Cardiac muscle cell (in vitro differentiated cells and primary cell): ENCODE data around the gene BCR. TPM values are rescaled to one million over a fixed set of nuclear protein-coding genes. Genes with fewer than 3 reads are reported as not detected.

ENCODE experiments used
- DNase-seq, 2 donors: peaks; one replicate each; pipeline versions ENCODE4 v3.0.0 to v3.0.0-alpha.2; 2010 to 2017; ENCODE audit warnings: low read depth in 1 of 2, low spot score in 1 of 2
- H3K27ac ChIP-seq: fragments of 200-600 bp; sonication (generic); 2 replicates; pipeline ENCODE4 v1.5.1; 2016
- H3K27me3 ChIP-seq: fragments of 200-600 bp; sonication (generic); 2 replicates; pipeline ENCODE4 v1.6.0; 2016; ENCODE audit warnings: control low read depth
- H3K36me3 ChIP-seq: fragments of 200-600 bp; sonication (generic); 2 replicates; pipeline ENCODE4 v1.5.1; 2016; ENCODE audit warnings: control low read depth
- H3K4me1 ChIP-seq: fragments of 200-600 bp; sonication (generic); 2 replicates; pipeline ENCODE4 v1.8.1; 2017; ENCODE audit warnings: low read depth, mild to moderate bottlenecking, mixed run types
- H3K4me3 ChIP-seq: fragments of 200-600 bp; sonication (generic); 2 replicates; pipeline ENCODE4 v1.5.1; 2016; ENCODE audit warnings: mild to moderate bottlenecking
- H3K9me3 ChIP-seq: fragments of 200-600 bp; sonication (generic); 2 replicates; pipeline ENCODE4 v1.5.1; 2017; ENCODE audit warnings: low read depth, mild to moderate bottlenecking, control low read depth
- polyA plus RNA-seq: library from polyadenylated mRNA; unstranded; fragments of >200 nt; fragmentation: Nextera tagmentation; extraction: Ambion mirVana; gene quantifications from 2 replicates; pipeline ENCODE4 v1.2.1, GENCODE V29; 2016
- total RNA-seq: library from RNA; depleted of rRNA; stranded (reverse); fragments of >200 nt; gene quantifications from 2 replicates; pipeline ENCODE4 v1.2.3, GENCODE V29; 2016
- TF ChIP-seq, protein P1 (sequence below): IDR thresholded peaks from 2 replicates; pipeline ENCODE4 v1.5.1; 2012; ENCODE audit warnings: low read depth, mild to moderate bottlenecking, low read length

The BCR gene
- total and polyA plus RNA-seq, 2 experiments from 2014 or later = 30.9 to 53.1 TPM

DNA sequence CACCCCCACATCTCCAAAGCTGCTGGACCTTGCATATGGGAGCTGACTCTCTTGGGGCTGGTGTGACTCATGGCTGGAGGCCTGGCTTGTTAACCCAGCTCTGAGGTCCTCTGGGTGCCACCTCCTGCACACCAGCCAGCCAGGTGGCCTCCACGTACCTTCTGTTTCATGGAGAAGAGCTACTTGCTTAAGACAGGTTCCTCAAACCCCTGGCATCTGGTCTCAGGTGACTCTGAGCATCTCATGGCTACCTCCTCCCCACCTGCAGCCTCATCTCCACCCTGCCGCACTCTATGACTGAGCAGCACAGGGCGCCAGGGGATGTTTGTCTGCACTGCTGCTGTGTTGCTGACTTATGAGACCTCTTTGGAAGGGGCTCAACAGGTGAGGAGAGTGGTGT lies 55.7 kb downstream of the BCR start:
- Histone ChIP-seq H3K4me3 (no peak overlapping the region), H3K27ac (no peak overlapping the region), H3K36me3 (no peaks in the 10 kb centered on the region), H3K4me1 (peaks cover 15% of the 10 kb centered on the region), H3K27me3 (no peaks in the 10 kb centered on the region), H3K9me3 (no peaks in the 10 kb centered on the region)
- no peak for DNase-seq
- TF ChIP-seq, protein P1, sequence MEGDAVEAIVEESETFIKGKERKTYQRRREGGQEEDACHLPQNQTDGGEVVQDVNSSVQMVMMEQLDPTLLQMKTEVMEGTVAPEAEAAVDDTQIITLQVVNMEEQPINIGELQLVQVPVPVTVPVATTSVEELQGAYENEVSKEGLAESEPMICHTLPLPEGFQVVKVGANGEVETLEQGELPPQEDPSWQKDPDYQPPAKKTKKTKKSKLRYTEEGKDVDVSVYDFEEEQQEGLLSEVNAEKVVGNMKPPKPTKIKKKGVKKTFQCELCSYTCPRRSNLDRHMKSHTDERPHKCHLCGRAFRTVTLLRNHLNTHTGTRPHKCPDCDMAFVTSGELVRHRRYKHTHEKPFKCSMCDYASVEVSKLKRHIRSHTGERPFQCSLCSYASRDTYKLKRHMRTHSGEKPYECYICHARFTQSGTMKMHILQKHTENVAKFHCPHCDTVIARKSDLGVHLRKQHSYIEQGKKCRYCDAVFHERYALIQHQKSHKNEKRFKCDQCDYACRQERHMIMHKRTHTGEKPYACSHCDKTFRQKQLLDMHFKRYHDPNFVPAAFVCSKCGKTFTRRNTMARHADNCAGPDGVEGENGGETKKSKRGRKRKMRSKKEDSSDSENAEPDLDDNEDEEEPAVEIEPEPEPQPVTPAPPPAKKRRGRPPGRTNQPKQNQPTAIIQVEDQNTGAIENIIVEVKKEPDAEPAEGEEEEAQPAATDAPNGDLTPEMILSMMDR = no peak

DNA sequence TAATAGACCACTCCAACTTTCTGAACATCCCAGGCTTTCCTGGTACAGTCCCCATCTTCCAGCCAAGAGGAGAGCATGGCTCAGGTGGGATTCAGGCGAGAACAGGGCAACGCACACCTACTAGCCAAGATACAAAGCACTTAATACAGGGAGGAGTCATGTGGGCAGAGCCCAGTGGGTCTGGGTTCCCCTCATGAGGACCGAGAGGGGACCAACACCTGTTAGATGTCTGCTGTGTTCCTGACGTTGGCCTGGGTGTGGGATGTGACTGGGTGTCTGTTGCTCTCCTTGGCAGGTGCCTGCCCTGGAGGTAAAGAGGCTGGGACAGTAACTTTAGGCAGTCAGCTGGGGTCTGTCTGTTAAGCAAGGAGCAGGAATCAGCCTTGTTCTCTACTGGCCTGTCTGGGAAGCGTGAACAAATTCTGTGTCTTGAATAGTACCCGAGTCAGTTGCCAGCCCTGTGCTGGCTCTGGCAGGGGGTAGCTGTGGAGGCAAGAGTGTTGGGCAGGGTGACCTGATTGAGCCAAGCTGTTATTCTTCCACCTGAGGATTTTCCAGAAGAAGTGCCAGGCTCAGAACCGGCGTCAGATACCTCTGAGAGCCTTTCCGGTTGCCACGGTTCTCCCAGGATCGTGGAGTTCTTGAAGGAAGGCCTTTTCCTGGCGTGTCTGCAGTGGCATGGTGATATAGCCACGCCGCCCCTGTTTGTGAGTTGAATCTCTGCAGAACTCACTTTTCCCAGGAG lies 56.3 kb downstream of the BCR start:
- H3K27me3 ChIP-seq = no peaks in the 10 kb centered on the region
- no peak for DNase-seq
- peak overlapping the region; percentile 58 for H3K27ac ChIP-seq
- TF ChIP-seq, protein P1 = no peak
- peaks cover 15% of the 10 kb centered on the region for H3K4me1 ChIP-seq
- no peaks in the 10 kb centered on the region for H3K36me3 ChIP-seq
- H3K4me3 ChIP-seq = no peak overlapping the region
- H3K9me3 ChIP-seq = no peaks in the 10 kb centered on the region

DNA sequence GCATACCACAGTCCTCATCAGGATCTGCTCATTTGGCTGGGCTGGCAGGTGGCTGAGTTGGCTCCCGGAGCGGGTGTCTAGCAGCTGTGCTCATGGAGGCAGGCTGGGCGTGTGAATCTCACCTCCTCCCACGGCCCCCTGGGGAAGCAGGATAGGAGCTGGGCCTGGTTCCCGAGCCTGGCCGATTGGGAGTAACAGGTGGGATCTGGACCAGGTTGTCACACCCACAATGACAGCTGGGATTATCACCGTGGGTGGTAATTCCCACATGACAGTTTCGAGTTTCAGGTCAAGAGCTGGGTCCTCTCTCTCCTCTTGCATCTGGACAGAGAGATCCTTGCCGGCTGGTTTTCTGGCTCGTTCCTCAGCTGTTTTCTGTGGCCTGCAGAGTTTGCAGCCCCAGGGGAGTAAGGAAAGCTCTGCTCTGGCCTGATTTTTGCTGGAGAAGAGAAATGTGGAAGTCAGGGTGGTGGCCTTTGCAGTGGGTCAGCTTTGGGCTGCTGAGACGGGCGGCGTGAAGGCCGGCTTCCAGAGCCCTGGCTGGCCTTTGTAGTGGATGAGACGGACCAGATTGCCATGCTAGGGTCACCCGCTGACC lies 57.0 kb downstream of the BCR start:
- Histone ChIP-seq H3K36me3 (no peaks in the 10 kb centered on the region), H3K9me3 (no peaks in the 10 kb centered on the region), H3K4me3 (no peak overlapping the region), H3K27ac (peak overlapping the region; percentile 58), H3K27me3 (no peaks in the 10 kb centered on the region), H3K4me1 (peaks cover 22% of the 10 kb centered on the region)
- TF ChIP-seq, protein P1 = no peak
- peak in 1 of 2 donors; percentile 31 for DNase-seq

- TF ChIP-seq, protein P1 = no peak
- Histone ChIP-seq H3K36me3 (no peaks in the 10 kb centered on the region), H3K4me3 (no peak overlapping the region), H3K27ac (peak overlapping the region; percentile 58), H3K27me3 (no peaks in the 10 kb centered on the region), H3K9me3 (no peaks in the 10 kb centered on the region), H3K4me1 (peaks cover 27% of the 10 kb centered on the region)
- DNase-seq = no peak
Observed at GRCh38 chr22:23237841-23238240, 57.5 kb downstream of the BCR start.

DNA sequence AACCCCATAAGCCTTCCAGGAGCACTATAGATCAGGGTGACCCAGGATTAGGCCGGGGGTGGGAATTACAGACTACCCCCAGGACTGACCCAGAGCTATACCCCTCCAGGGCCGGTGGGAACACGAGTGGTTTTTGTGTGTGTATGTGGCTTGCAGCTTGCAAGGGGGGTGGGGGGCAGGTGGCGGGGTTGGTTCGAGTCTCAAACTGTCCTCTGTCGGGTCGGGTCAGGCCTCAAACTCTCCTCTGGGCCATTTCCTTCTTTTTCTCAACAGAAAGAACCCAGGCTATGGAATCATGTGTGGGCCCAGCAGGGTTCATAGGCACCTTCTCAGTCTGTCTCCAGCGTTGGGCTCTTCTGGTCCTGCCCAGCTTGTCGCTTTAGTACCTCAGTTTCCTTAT lies 58.4 kb downstream of the BCR start:
- Histone ChIP-seq H3K27ac (no peak overlapping the region), H3K27me3 (no peaks in the 10 kb centered on the region), H3K9me3 (no peaks in the 10 kb centered on the region), H3K4me1 (peaks cover 36% of the 10 kb centered on the region), H3K4me3 (no peak overlapping the region), H3K36me3 (no peaks in the 10 kb centered on the region)
- TF ChIP-seq, protein P1 = no peak
- DNase-seq = no peak
